Fibroblast of skin of abdomen (primary cell): ENCODE results near the gene ZBTB22. TPM values are rescaled to one million over a fixed set of nuclear protein-coding genes. Genes with fewer than 3 reads are reported as not detected.
A peak's percentile ranks its signal among the peaks of the same experiment; 100 is the strongest.
"Not testable (repeated sequence)": the region's sequence is repeated elsewhere in the genome, so short reads cannot be mapped to it uniquely, and the experiment has no call there.

Experiments used
- DNase-seq: peaks from one replicate; pipeline ENCODE4 v3.0.0-alpha.2; 2013
- polyA plus RNA-seq, 2 experiments: library from polyadenylated mRNA; unstranded; fragments of 120-200 nt; gene quantifications; one replicate each; pipeline ENCODE4 v1.2.1, GENCODE V29; 2013; ENCODE audit not compliant: insufficient read length in 2 of 2

Gene ZBTB22, protein sequence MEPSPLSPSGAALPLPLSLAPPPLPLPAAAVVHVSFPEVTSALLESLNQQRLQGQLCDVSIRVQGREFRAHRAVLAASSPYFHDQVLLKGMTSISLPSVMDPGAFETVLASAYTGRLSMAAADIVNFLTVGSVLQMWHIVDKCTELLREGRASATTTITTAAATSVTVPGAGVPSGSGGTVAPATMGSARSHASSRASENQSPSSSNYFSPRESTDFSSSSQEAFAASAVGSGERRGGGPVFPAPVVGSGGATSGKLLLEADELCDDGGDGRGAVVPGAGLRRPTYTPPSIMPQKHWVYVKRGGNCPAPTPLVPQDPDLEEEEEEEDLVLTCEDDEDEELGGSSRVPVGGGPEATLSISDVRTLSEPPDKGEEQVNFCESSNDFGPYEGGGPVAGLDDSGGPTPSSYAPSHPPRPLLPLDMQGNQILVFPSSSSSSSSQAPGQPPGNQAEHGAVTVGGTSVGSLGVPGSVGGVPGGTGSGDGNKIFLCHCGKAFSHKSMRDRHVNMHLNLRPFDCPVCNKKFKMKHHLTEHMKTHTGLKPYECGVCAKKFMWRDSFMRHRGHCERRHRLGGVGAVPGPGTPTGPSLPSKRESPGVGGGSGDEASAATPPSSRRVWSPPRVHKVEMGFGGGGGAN
- polyA plus RNA-seq (2013, experiment 1 of 2; ENCODE audit: insufficient read length) = 15.8 TPM
- polyA plus RNA-seq (2013, experiment 2 of 2; ENCODE audit: insufficient read length) = 16.5 TPM

DNA sequence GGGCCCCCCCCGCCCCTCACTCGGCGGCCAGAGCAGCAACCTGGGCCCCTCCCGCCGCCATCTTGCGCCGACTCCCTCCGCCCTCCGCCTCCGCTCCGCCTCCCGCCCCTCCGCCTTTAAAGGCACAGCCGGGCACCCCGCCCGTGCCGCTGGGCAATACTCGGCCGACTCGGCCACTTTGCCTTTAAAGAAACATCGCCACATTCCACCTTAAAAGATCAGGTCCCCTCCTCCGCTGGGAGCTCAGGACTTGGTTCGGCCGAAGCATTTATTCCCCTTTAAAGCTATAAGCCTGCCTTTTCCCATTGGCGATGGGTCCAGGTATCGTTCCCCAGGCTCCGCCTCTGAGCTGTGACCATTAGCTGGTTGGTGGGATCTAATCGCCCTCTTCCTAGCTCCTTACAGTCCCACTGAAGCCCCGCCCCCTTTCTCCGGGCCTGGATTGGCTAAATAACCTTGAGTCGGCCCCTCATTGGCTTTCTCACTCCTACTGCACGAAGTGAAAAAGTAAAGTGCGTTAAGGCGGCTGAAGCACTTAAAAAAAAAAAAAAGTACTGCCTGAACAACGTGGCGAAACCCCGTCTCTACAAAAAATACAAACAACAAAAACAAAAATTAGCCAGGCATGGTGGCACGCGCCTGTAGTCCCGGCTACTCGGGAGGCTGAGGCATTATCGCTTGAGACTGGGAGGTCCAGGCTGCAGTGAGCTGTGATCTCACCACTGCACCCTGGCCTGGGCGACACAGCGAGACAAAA, at the start of gene ZBTB22:
Gene ZBTB22 (minus strand): TSS at position 76 of the 757 bp plus-strand sequence. CDS start 828 bp downstream, outside the sequence.
- DNase-seq = peak; percentile 99

DNA sequence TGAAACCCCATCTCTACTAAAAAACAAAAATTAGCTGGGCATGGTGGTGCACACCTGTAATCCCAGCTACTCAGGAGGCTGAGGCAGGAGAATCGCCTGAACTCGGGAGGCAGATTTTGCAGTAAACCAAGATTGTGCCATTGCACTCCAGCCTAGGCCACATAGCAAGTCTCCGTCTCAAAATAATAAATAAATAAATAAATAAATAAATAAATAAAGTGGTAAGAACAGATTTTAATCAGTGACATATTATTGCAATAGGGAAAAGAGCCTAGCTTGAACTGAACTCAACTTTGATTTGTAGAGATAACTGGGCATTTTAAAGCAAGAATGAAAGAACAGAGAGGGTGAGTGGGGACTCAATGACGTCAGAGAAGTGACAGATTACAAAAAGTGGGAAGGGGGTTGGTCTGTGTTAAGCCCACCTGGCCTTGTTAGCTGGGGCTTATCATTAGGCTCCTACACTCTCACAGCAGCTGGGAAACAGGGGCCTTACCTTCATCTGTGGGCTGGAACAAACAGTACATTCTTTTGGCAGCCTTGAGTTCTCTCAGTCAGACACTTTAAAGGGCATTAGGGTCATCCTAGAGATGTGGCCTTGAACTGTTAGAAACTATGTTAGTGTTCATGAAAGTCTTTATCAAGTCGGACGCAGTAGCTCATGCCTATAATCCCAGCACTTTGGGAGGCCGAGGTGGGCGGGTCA, 49.6 kb upstream of the ZBTB22 start:
- DNase-seq = no peak

DNA sequence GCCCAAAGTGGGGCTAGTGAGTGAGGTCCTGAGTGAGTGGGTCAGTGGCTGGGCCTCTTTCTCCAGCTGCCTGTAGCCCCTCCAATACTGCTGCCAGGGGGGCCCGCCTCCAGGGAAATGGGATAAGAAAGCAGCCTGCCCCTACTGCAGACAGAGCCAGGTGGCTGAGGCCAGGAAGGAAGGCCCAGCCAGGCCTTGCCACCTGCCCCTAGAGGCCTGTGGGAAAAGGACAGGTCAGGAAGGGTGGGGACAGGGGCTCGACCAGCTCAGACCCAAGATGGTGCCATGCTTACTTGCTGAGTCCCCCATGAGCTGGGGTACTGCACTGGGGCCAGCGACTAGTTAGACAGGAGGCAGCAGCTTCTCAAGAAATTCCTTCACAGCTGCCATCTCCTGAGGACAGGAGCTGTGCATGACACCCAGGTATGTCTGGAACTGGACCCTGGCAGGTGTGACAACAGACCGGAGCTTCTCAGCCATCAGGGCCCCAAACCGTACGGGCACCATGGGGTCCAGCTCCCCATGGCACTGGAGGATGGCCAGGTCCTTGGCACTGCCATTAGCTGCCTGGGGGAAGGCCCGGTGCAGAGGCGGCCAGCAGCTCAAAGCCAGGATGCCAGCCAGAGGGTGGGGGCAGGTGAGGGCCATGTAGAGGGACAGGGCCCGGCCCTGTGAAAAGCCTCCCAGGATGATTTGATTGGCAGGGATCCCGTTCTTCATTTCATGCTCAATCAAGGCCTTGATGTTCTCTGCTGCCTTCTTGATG, 47.8 kb upstream of the ZBTB22 start:
- DNase-seq = not testable (repeated sequence)

DNA sequence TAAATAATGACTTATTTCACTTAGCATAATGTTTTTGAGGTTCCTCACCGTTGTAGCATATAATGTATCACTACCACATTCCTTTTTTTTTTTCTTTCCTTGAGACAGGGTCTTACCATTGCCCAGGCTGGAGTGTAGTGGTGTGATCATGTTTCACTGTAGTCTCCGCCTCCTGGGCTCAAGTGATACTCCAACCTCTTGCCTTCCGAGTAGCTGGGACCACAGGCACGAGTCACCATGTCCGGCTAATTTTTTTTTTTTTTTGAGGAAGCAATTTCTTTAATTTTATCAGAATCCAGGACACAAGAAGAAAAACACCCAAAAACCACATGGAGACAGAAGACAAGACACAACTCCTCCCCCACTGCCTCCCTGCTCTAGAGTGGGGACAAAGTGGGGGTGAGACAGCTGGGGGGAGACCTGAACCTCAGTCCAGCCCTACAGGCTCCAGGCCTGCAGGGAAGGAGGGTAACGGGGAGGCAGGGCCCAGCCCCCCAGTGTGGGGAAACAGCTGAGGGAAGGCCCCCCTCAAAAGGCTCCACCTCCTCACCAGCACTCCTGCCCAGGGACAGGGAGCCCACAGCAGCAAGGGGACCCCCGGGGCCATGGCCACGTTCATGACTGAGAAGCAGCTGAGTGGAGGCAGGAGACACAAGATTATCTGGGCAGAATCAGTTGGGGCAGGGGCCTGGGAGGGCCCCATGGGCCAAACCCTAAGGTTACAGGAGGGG, 47.1 kb upstream of the ZBTB22 start:
- peak; percentile 63 for DNase-seq

DNA sequence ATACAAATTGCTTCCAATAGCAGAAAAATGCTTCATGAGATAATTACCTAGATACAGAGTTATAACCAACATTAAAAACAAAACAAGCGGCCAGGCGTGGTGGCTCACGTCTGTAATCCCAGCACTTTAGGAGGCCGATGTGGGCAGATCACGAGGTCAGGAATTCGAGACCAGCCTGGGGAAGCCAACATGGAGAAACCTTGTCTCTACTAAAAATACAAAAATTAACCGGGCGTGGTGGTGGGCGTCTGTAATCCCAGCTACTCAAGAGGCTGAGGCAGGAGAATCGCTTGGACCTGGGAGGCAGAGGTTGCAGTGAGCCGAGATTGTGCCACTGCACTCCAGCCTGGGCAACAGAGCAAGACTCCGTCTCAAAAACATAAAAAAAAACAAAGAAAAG, 45.9 kb upstream of the ZBTB22 start:
- not testable (repeated sequence) for DNase-seq

DNA sequence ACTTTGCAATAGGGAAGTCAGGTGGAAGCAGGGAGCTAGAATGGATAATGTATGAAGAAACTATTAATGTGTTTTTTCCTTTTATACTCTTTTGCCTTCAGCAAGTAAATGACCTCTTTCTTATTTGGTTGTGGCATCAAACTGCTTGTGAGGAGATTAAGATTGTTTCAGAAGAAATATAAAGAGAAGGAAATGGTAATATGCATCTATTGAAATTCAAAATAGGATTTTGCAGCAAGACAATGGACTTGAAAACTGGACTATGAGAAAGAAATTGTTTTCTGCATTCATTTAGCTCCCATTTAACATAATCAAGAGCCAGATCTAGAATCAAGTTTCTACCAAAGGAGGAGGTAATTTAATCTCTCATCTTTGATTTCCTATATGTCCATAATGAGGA, 41.8 kb upstream of the ZBTB22 start:
- no peak for DNase-seq

DNA sequence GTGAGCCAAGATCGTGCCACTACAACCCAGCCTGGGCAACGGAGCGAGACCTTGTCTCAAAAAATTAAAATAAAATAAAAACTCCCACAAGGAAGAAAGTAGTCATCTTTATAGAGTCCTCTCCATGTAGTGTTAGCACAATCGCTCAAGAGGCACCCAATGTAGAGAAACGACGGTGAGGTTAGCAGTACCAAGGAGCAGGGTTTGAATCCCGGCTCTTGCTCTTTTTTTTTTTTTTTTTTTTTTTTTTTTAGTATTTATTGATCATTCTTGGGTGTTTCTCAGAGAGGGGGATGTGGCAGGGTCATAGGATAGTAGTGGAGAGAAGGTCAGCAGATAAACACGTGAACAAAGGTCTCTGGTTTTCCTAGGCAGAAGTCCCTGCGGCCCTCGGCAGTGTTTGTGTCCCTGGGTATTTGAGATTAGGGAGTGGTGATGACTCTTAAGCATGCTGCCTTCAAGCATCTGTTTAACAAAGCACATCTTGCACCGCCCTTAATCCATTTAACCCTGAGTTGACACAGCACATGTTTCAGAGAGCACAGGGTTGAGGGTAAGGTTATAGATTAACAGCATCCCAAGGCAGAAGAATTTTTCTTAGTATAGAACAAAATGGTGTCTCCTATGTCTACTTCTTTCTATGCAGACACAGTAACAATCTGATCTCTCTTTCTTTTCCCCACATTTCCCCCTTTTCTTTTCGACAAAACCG, 39.8 kb upstream of the ZBTB22 start:
- not testable (repeated sequence) for DNase-seq

DNA sequence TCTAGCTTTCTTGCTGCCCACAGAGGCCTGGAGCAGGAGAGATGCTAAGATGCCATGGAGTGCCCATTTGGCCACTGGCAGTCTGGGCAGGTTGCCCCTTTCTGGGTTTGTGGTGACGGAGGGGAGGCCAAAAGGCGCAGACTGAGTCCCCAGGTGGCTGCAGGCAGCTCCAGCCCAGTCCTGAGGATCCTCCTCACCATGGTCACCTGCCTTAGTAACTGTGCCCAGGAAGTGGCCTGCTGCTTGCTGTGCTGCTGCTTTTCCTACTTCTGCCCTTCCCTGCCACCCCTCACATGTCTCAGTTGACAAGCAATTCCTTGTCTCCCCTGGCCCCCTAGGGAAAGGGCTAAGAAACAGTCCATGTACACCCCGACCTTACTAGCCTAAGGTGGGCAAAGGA, 38.8 kb upstream of the ZBTB22 start:
- no peak for DNase-seq

DNA sequence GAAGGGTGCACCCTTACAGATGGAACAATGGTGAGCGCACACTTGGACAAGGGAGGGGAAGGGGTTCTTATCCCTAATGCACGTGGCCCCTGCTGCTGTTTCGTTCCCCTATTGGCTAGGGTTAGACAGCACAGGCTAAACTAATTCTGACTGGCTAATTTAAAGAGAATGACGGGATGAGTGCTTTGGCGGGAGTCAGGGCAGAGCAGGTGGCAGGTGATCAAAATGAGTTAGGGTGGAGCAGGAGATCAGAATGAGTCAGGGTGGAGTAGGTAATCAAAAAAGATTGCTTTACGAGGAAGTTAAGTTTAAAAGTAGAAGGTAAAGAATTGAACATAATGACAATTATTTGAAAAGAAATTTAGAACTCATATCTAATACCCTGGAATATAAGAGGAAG, 38.3 kb upstream of the ZBTB22 start:
- not testable (repeated sequence) for DNase-seq

DNA sequence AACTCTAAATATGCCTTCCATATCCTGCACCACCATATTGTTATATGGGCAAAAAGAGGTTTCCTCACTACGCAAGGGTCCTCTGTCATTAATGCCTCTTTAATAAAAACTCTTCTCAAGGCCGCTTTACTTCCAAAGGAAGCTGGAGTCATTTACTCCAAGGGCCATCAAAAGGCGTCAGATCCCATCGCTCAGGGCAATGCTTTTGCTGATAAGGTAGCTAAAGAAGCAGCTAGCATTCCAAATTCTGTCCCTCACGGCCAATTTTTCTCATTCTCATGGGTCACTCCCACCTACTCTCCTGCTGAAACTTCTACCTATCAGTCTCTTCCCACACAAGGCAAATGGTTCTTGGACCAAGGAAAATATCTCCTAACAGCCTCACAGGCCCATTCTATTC, 30.3 kb upstream of the ZBTB22 start:
- no peak for DNase-seq

DNA sequence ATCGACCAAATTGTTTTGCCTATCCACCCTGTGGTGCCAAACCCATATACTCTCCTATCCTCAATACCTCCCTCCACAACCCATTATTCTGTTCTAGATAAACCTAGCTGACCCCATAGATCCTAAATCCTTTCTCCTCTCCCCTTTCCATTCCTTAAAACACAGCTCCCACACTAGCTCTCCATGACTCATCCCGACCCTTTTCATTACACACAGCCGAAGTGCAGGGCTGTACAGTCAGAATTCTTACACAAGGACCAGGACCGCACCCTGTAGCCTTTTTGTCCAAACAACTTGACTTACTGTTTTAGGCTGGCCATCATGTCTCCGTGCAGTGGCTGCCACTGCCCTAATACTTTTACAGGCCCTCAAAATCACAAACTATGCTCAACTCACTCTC, 29.4 kb upstream of the ZBTB22 start:
- not testable (repeated sequence) for DNase-seq

DNA sequence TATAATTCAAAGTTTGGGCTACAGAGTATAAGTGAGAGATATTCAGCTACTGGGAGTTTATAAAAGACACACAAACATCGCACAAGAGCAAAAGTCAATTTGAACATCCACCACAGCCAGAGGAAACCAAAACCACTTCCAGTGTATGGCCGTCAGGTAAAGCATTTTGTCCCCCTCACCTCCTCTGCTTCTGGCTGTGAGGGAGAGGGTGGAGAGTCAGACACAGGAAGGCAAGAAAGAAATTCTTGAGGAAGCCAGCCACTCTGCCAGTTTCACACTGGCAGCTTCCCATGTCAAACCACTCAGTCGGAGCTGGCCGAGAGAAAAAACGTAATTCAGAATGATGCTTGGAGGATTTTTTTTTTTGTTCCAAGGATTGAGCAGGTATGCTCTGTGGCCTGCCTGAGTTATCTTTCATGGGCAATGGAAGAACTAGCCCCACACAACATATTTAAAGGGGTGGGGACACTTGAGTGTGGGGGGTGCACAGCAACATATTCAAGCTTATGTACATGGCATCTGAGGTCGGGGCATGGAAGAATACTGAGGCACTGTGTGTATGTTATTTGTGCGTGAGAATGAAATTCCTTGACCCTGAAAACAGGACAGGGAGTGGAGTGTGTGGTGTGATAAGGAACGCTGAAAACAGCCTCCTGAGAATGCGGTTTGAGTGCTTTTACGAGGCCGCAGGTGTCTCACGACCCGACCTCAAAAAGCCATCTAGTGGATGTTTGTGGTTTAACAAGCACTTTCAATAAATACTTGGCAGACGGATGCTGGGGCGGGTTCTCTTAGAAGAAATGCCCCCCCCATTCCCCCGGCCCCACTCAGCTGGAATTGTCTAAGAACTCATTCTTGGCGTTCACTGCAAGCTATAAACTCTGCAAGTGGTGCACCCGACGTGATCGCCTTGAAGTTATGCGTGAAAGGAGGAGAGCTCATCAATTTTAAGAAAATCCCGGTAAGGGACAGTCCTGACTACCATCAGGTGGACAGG, 27.5 kb upstream of the ZBTB22 start:
- DNase-seq = peak; percentile 82

DNA sequence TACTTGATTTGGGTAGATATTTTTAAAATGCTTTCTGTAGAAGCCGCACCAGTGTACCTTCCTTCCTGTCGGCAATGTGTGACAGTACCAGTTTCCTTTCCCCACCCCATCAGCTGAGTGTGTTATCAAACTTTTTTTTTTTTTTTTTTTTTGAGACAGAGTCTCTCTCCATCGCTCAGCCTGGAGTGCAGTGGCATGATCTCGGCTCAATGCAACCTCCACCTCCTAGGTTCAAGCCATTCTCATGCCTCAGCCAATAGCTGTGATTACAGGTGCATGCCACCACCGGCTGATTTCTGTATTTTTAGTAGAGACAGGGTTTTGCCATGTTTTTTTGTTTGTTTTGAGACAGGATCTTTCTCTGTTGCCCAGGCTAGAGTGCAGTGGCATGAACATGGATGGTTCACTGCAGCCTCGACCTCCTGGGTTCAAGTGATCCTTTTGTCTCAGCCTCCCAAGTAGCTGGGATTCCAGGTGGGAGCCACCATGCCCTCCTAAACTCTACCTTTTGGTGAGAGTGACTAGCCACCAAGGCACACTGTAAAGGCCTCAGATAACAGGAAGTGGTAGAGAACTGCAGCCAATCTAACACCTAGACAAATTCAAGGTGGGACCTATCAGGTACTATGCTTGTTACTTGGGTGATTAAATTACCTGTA, 26.5 kb upstream of the ZBTB22 start:
- no peak for DNase-seq

DNA sequence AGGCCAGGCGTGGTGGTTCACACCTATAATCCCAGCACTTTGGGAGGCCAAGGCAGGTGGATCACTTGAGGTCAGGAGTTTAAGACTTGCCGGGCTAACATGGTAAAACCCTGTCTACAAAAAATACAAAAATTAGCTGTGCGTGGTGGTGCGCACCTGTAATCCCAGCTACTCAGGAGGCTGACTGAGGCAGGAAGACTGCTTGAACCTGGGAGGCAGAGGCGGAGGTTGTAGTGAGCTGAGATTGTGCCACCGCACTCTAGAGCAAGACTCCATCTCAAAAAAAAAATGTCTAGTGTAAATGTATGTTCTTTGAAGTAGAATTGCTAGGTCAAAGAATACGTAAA, 26.0 kb upstream of the ZBTB22 start:
- not testable (repeated sequence) for DNase-seq

DNA sequence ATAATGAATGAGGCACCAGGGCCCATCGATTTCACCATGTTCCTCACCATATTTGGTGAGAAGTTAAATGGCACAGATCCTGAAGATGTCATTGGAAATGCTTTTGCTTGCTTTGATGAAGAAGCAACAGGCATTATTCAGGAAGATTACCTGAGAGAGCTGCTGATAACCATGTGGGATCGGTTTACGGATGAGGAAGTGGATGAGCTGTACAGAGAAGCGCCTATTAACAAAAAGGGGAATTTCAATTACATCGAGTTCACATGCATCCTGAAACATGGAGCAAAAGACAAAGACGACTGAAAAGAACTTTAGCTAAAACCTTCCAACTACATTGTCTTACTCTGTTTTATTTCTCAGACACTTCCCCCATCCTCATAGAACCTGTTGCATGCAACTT, 21.6 kb upstream of the ZBTB22 start:
- DNase-seq = no peak

DNA sequence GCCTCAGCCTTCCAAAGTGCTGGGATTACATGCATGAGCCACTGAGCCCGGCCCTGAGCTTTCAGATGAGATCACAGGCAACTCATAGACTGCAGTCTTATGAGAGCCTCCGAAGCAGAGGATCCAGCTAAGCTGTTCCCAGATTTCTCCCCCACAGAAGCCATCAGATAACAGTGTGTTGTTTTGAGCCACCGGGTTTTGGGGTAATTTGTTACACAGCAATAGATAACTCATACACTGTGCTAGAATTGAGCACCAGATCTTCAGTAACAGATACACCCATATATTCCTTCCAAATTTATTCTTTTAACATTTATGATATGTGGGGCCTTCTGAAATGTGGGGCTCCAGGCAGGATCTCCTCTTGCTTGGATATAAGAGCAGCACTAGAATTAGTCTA, 19.0 kb upstream of the ZBTB22 start:
- DNase-seq = no peak

DNA sequence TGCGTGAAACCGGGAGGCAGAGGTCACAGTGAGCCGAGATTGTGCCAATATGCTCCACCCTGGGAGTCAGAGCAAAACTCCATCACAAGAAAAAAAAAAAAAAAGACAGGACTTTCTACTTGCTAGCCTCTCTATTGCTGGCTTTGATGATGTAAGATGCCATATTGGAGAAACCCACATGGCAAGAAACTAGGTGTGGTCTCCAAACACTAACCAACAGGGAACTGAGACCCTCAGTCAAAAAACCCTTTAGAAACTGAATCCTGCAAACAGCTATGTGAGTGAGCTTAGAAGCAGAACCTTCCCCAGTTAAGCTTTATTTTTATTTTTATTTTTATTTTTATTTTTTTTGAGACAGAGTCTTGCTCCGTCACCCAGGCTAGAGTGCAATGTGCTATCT, 18.4 kb upstream of the ZBTB22 start:
- no peak for DNase-seq

DNA sequence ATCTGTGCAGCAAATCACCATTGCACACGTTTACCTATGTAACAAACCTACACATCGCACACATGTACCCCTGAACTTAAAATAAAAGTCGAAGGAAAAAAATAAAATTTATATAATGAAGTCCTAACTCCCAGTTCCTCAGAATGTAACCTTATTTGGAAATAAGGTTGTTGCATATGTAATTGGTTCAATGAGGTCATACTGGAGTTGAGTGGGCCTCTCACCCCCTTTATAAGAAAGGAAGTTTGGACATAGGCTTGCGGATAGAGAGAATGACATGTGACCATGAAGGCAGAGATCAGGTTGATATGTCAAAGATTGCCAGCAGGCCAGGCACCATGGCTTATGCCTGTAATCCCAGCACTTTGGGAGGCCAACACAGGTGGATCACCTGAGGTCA, 16.1 kb upstream of the ZBTB22 start:
- DNase-seq = no peak

DNA sequence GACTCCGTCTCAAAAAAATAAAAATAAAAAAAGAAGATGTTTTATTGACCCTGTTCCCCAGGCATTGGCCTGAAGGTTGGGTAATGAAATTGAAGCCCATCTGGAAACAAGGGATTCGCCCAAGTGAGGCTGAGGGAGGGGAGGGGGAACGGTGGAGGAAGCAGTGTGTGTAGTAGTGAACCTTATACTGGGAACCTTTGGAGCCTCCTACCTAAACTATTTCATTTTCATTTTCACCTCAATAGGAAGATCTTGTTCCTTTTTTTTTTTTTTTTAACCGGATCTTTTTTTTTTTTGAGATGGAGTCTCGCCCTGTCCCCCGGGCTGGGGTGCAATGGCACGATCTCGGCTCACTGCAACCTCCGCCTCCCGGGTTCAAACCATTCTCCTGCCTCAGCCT, 13.2 kb upstream of the ZBTB22 start:
- DNase-seq = no peak
